ENCODE results near the gene GNPDA1.

Gene GNPDA1

DNA sequence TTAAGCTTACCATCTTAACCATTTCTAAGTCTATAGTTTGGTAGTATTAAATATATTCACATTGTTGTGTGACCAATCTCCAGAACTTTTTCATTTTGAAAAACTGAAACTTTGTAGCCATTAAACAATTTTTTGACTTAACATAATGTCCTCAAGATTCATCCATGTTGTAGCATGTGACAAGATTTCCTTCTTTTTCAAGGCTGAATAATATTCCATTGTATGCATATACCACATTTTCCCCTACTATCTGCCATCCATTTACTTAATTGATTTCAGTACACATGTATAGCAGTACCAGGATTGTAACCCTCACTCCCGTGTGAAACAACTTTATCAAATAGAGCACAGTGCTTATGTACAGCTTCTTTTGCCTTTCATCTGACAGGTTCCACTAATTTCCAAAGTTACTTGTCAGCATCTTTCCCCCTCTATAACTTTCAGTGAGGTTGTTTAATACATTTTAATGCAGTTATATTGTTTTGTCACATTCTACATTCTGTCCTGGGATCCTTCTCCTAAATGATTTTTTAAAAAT lies 7.4 kb upstream of the GNPDA1 start:
- no peak for DNase-seq

DNA sequence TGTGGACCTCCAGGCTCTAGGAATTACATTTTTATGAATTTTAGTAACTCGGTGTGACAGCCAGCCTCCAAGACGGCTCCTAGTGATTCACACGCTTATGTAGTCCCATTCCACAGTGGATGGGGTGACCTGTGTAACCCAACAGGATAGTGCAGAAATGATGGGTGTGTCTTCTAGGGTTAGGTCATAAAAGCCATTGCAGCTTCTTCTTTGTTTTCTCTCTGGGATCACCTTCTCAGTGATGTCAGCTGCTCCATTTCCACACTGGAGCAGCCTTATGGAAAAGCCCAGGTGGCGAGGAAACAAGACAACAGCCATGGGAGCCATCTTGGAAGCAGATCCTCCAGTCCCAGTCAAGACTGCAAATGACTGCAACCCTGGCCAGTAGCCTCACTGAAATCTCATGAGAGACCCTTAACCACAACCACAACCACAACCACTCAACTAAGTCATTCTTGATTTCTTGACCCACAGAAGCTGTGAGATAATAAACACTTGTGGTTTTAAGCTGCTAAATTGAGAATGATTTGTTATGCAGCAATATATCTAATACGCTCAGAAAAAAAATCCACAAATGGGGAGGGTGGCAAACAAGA lies 5.1 kb upstream of the GNPDA1 start:
- no peak for DNase-seq

DNA sequence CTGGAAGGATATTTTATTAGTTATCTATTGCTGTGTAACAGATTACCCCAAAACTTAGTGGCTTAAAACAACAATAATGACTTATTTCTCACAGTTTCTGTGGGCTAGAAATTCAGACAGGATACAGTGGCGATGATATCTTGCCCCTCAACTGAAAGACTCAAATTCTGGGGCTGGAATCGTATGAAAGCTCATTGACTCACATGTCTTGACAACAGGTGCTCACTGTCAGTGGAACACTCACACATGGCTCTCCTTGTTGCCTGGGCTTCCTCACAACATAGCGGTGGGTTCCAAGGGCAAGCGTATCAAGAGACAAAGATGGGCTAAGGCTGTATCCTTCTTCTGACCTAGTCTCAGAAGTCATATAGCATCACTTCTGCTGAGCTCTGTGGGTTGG lies 3.7 kb upstream of the GNPDA1 start:
- no peak for DNase-seq

DNA sequence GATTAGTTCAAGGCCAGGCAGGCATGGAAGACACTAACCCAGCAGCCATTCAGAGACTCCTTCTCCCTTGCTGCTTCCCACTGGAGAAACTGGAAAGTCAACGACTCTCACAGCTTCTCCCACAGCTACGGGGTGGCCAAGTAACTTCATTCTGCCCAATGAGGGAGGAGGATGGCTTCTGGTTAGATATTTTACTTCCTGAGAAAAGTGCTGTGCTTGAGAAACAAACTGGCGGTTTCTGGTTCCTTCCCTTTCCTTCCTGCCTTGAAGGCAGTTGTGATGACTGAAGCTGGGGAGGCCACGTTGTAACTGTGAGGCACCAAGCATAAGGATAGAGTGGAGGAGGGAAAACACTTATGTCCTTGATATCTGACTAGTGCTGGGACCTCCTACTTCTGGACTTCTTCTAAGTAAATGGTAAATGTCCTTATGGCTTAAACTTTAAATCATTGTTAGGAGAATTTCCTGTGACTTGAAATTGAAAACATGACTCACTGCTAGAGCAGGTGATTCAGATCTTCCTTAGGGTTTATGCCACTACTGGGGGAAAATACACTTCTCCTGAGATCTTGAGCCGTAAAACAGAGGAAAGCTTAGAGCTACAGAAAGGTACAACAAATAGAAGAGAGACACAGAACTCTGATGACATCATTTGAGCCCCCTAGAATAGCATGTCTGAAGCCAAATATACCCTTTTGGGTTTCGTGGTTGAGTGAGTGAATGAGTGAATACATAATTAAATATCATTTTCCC lies 3.1 kb upstream of the GNPDA1 start:
- no peak for DNase-seq

DNA sequence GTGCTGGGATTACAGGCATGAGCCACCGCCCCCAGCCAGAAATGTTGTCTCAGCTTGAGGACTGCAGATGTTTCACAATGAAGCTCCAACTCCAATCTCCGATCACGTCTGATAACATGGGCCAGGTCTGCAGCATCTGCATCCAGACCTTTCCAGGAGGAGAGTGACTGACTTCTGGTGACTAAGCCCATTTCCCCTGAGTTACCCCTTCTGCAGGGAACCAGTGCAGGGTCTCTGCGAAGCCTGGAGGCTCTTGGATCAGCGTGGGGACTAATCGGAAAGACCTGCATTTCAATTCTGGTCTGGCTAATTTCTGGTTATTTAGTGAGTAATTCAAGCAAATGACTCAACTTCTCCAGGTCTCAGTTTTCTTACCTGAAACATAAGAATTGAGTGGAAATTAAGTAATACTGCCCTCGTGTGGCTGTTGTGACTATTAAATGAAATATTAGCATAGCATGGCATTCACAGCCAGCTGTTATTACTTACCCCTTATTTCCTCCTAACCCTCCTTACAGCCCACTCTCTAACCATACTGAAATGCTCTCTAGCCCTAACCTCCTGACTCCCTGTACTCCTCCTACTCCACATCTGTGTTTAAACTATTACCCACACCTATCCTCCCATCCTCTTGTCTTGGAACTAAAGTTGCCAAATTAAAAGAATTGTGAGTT lies 2.2 kb upstream of the GNPDA1 start:
- peak; percentile 79 for DNase-seq

DNA sequence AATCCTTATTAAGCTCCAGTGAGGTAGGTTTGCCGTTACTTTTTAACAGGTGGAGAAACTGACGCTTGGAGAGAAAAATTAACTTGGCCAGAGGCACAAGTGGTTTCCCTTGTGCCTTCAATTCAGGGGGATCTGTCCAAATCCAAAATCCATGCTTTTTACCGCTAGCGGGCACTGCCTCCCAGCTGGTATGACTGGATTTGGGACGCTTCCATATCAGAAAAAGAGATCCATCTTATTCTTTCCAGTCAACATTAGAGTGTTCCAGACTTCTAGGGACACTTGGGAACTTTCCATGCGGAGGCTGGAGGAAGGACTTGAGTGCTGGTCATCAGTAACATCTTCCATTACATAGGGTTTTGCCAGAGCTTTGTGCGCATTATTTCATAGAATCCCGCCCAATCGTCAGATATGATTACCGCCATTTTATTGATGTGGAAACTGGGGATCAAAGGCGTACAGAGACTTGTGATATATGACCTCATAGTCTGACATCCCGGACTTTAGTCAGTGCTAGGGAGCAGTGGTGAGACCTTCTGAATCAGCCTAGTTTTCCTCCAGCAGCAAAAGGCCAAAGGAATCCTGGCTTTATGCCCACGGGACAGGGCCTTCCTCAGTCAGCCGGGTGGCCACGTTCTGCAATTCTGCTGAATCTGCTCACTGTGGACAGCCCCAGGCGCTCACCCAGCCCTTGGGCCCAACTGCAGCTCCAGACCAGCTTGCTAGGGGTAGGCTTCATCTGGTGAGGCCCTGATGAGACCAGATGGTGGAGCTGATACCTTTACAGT lies 1.1 kb upstream of the GNPDA1 start:
- no peak for DNase-seq

DNA sequence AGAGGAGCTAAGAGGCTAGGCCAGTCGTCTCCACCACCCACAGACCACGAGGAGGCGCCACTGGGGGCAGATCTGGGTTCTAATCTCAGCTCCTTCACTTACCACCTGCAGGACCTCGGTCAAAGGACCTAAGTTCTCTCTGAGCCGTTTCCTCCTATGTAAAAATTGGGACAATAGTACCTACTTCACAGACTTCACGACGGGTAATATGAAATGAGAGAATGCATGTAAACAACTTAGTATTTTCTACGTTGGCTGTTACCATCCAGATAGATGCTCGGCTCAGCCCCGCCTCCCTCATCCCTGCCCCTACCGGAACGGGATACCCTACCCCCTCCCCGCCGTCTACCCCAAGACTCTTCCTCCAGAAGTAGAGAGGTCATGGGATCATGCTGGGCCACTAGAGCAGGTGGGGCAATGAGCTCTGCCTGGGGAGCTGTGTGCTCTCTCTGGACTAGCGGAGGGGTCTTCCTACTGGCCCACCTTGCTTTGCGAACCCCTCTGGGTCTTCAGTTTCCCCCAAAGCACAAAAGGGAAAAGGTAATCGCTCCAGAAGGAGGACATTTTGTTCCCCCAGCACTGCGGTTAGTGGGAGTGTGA lies 541 bp downstream of the GNPDA1 start:
- peak; percentile 68 for DNase-seq

DNA sequence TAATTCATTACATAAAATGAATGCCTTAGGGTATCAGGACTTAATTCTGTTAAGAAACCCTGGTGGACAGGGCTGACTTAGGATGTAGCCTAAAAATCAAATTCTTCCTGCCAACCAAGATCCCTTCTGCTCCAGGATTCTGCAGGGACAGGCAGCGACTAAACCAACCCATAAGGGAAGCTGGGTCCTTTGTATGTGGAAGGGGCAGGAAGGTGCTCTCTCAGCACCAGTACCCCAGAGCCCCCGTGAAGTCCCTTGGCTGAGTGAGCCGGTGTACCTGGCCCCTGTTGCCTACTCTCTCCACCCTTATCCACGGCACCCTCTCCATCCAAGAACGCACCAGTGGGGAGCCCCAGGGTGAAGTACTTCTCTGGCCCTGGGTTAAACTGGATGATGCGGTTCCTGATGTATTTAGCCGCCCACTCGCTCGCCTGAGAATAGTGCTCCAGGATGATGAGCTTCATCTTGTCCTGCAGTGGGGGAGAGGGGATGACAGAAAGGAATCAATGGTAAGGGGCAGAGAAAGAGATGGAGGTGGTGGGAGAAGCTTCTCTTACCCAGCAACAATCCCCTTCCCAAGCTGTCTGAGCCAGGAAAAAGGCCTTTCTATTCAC lies 1.1 kb downstream of the GNPDA1 start:
- no peak for DNase-seq

DNA sequence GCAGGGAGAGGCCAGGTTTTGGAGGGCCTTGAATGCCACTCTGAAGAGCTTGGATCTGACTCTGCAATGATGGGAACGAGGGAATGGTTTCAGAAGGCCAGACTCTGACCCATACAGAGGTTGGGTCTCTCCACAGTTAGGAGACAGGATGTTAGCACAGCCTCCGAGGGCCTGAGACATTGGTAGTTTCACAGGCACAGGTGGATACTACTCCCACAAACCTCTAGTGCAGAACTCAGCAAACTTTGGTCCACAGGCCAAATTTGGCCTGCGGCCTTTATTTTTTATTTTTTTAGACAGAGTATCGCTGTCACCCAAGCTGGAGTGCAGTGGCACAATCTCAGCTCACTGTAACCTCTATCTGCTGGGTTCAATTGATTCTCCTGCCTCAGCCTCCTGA lies 2.9 kb downstream of the GNPDA1 start:
- no peak for DNase-seq

DNA sequence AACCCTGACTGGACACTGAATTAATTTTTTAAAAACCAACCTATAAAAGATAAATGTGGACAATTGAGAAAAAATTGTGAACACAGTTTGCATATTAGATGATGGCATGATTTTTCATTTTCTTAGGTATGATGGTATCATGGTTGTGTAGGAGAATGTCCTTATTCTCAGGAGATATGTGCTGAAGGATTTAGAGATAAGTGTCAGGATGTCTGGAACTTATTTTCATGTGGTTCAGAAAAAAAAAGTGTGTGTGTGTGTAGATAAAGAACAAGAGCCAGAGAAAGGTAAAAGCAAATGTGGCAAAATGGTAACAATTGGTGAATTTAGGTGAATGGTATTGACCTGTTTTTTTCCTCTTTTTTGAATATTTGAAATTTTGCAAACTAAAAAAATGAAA lies 4.0 kb downstream of the GNPDA1 start:
- DNase-seq, result no peak

DNA sequence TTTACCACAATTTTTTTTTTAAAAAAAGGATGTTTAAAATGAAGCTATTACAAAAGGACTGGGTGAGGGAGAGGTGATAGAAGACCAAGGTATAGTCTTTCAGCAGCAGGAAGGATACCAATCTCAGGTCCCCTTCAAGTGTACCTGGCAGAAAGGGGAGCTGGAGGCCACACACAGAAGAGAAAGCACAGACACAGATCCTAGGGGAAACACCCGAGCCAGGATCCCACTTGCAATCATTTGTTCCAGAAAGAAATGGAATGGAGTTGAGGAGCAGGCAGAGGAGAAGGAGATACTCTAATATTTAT lies 5.6 kb downstream of the GNPDA1 start:
- DNase-seq, result no peak

DNA sequence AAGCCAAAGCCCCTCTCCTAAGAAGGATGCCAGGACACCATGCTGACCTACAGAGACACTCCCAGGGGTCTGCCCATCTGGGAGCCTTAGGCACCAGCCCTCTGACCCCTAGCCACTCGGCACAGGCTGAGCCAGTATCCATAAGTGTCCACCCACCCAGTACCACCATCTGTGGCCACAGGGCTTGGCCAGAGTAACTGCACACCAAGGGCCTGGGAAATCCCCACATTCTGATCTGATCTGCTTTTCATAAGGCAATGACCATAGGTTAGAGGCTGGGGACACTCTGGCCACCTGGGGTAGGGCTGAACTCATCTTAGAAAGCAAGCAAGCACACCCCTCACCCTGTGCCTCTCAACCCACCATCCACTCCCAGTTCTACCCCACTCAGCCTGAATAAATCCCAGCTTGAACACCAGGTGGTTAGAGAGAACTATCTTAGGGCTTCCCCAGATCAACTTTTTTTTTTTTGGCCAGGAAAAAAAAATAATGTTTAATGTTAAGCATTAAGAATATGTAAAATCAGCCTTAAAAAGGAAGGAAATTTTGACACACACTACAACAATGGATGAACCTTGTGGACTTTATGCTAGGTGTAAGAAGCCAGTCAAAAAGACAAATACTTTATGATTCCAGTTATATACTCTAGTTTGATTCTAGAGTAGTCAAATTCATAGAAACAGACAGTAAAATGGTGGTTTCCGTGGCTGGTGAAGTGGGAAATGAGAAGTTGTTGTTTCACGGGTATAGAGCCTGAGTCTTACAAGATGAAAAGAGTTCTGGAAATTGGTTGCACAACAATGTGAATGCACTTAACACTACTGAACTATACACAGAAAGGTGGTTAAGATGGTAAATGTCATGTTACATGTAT lies 6.2 kb downstream of the GNPDA1 start:
- no peak for DNase-seq

DNA sequence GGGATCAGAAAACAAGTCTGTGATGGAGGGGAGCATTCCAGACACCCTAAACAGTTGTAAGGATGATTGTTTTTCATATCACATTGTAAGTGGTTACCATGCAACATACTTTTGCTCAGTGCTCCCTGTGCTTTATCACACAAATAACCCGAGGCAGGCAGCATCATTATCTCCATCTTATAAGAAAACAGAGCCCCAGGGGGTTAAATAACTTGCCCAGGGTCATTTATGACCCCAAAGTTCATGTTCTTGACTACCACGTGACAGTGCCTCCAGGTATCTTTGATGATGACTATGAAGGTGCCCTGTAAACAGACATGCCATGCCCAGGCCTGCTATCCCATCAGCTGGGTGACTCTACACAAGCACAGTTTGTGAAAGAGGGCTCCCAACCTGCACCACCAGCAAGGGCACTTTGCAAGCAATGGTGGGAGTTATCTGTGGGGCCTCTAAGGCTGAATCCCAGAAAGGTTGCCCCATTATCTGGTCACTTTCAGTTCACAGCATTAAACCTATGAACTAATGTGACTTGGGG lies 9.5 kb downstream of the GNPDA1 start:
- DNase-seq, result no peak

DNA sequence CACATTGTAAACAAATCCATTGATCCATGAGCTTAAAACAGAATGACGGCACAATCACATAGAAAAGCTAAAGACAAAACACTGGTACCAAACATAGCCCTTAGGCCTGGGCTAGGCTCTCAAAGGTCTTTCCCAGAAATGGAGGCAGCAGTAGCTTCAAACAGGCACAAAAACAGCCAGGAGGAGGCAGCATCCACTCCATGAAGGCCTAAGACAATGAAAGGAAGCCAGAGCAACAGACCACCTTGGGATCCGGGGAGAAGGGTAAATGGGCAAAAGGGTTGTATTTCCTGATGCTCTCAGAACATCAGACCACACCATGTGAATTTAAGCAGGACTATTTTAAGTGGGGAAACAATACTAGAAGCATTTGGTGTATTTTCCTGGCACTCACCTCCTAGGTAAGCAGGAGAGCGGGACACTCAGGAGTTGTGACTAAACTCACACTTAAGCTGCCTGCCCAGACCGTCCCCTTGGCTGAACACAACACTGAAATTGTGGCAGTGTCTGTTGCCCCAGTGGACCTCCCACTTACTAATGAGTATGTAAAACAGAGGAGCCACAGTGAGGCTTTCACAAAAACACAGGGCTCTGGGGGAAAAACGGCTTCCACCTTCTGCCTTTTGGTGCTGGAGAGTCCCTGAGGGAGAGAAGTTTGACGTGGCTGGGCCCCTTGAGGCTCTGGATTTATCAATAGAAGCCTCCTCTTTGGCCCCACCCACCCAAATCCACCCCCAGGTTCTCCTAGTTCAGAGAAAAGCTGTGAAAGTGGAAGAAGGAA lies 11.9 kb downstream of the GNPDA1 start:
- no peak for DNase-seq

DNA sequence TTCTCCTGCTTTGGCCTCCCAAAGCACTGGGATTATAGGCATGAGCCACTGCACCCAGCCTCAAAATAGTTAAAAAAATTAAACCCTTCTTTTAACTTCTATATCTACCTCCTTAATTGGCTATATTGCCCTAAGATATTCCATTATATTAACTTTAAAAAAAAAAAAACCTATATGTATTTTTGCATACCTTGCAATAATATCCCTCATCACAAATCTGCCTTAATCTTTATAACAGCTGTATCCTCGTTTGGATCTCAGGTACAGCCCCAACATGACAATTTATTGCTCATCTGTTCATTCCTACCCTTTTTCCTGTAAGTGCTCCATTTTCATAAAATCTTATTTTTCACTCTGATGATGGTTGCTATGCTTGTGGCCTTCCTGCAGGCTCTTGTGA lies 12.7 kb downstream of the GNPDA1 start:
- DNase-seq, result no peak

DNA sequence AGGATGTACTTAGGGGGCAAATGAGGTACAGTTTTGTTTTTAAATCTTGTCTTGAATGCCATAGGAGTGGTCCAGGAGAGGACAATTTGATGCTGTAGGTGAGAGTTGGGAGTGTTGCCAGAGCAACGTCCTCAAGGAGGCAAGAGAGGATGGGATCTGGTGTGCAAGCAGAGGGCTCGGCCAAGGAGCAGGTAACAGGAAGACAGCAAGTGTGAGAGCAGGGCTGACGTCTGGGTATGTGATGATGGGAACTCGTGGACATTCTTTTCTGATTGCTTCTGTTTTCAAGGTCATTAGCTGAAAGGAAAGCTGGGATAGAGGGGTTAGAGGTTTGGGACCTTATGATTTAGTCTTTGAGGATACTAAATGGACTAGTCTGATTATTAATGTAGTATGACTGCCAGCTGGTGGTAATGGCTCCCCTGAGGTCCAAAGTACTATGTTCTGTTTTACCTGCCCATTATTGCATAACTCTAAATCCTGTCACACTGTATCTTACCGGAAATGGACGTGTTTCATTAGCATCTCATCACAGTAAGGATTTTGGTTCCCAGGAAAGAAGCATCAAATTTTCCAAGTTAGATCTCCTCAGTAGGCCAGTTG lies 15.4 kb downstream of the GNPDA1 start:
- DNase-seq, result no peak

DNA sequence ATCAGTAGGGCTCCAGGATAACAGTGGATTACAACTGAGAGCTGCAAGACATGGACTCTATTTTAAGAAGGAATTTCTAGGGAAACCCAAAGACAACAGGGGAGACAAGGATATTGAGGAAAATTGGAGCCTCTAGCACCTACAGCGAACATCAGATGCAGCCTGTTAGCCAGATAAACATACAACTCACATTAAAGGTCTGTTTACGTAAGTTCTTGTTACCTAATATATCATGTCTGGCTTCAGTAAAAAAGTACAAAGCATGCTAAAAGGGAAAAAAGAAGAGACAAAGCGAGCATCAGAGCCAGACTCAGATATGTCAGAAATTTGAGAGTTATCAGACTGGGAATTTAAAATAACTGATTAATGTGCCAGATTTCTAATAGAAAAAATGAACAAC lies 17.2 kb downstream of the GNPDA1 start:
- DNase-seq, result no peak

DNA sequence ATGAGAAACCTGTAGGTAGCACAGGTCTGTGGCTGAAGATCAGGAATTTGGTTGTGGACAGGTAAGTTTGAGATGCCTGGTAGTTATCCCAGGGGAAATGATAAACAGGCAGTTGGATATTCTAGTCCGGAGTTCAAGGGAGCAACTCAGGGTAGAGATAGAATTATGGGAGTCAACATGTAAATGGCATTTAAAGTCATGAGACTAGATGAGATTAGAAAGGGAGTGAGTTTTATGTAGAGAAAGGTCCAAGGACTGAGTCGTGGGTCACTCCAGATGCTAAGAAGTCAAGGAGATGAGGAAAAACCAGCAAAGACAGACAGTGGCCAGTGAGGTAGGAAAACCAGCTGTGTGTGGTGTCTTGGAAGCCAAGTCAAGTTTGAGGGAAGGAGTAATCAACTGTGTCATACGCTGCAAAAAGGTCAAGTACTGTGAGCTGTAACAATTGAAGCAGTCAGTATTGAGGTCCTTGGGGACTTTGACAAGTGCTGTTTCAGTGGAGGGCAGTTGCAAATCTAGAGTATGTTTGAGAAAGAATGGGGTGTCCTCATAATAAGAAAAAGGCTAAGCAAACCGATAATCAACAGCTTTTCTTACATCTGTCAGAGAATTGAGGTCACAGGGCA lies 18.2 kb downstream of the GNPDA1 start:
- DNase-seq, result peak; percentile 61

DNA sequence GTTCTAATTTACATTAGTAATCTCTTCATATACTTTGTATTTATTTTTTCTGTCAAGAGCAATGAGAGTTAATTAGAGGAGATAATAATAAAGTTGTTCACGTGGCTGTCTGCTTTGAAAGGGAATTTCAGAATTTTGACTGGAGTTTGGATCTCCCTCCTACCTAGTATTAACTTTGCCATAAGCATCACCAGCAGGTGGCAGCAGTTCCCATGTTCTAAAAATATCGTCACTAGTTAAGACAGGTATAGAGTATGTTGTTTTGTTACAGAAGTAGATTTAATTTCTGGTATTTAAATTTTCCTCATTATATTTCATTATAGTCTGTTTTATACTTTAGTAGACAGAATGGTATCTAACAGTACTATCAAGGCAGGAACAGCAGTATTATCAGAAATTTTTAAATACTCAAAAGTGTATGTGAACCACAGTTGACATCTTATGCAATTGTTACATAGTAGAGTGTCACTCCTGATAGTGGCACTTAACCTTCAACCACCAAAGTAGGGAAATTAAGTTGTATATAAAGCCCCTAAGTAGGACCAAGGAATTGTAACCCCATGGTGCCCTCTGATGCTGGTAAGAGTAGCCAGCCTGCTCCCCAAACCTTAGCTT lies 20.4 kb downstream of the GNPDA1 start:
- peak; percentile 90 for DNase-seq
